Hair follicular keratinocyte (primary cell): ENCODE measurements around the gene USE1. TPM values are rescaled to one million over a fixed set of nuclear protein-coding genes. Genes with fewer than 3 reads are reported as not detected.

Source experiments
- total RNA-seq: library from RNA; depleted of rRNA; stranded (reverse); fragments of >200 nt; gene quantifications from 2 replicates; pipeline ENCODE4 v1.2.3, GENCODE V29; 2015

USE1 gene, protein sequence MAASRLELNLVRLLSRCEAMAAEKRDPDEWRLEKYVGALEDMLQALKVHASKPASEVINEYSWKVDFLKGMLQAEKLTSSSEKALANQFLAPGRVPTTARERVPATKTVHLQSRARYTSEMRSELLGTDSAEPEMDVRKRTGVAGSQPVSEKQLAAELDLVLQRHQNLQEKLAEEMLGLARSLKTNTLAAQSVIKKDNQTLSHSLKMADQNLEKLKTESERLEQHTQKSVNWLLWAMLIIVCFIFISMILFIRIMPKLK
- total RNA-seq: 16.8 and 19.1 TPM in 2 replicates

DNA sequence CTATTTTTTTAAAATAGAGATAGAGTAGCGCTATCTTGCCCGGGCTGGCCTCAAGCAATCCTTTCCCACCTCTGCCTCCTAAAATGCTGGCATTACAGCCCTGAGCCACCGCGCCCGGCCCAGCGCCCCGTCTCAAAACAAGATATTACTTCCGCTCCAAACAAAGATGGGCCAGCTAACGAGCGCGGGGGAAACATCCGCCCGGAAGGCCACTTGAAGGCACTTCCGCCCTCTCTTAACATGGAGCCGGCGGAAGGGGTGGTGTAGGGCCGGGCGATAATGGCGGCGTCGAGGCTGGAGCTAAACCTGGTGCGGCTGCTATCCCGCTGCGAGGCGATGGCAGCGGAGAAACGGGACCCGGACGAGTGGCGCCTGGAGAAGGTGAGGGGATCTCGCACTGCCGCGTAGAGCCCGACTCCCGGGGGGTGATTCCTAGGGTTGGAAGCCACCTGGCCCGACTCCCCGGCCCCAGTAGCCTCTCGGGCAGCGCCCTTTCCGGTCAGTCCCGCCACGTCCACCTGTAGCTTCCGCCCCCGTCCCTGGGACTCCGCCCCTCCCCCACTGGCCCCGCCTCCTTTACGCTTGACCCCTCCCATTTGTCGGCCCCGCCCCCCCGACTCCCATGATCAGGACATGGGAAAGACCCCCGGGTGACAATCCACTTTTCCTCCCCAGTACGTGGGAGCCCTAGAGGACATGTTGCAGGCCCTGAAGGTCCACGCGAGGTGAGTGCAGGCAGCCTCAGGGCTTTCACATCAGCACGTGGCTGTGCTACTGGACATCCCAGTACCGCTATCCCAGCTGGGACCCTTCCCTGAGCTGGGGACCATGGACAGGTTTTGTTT lies at the start of gene USE1:
USE1 (plus strand) TSS at position 231 of the 845 bp plus-strand sequence; CDS start at position 280, 49 bp downstream.

DNA sequence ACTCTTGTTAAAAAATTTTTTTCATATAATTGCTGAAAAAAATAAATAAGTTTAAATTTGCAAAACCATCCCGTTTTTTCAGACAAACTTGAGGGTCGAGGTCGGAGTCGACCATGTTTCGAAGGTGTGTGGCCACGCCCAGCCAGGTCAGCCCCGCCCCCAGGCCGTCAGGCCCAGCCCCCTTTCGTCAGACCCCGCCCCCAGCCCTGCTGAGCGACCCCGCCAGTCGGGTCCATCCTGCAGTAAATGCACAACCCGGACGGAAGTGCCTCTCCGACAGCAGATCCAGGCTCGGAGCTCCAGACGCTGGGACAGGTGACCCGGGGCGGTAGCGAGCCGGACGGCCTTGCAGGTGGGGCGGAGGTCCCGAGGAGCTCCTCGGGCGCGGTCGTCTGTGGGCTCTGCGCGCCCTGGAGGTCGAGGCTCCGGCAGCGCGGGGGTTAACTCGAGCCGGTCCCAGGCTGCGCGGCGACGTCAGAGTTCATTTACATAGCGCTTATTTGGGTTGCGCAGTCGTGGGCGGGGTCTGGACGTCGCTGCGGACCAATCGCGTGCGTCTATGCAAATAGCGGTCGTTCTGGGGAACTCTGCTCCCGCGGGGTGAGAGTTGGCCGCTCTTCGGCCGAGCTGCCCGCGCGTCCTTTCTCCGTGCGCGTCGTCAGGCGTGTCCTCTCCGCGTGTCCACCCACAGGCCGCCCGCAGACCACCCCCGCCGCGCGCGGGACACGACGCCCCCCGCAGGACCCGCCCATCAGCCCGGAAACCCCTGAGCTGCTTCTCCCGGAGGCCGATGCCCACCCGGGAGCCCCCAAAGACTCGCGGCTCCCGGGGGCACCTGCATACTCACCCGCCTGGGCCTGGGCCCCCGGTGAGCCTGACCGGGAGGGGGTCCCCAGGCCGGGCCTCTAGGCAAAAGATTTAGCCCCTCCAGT lies 11.1 kb downstream of the USE1 start, which contains the start of gene OCEL1:
OCEL1 (plus strand) TSS at position 225 of the 932 bp plus-strand sequence; CDS start at position 247, 22 bp downstream.

DNA sequence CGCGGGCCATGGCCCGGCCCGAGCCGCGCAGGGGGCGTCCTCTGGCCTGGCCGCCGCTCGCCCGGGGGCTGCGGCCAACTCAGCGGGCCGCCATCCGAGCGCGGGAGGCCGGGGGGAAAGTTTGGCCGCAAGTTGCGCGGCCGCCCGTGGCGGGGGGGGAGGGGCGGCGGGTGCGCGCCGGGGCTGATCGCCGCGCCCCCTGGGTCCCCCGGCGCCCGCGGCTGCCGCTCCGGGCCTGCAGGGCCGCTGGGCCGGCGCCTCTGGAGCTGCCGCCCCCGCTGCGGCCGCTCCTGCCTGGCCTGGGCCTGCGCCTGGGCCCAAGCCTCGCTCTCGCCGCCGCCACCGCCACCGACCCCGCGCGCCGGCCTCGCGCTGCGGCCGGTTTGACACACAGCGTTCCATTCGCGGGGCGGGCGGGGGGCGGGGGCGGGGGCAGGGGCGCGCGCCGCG lies 30.4 kb downstream of the USE1 start, which contains the start of gene NR2F6:
NR2F6 (minus strand) TSS at position 385 of the 450 bp plus-strand sequence. CDS start 699 bp downstream, outside the sequence.

DNA sequence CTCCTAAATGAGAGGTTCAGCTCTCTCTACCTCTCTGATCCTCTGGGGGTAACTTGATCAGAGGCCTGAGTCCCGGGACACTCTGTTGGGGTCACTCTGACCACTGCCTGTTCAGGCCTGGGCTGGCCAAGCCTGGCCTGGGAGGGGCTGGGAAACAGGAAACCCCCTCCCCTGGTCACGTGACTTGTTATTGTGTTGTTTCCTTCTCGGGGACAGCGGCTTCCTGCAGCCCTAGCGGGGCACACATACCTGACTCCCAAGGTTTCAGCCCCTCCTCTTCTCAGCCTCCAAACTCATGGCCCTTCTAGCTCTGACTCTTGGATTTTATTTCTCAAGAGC lies 49.5 kb downstream of the USE1 start, which contains the start of gene USHBP1:
USHBP1 (minus strand) TSS at position 105 of the 339 bp plus-strand sequence. CDS start 446 bp downstream, outside the sequence.

DNA sequence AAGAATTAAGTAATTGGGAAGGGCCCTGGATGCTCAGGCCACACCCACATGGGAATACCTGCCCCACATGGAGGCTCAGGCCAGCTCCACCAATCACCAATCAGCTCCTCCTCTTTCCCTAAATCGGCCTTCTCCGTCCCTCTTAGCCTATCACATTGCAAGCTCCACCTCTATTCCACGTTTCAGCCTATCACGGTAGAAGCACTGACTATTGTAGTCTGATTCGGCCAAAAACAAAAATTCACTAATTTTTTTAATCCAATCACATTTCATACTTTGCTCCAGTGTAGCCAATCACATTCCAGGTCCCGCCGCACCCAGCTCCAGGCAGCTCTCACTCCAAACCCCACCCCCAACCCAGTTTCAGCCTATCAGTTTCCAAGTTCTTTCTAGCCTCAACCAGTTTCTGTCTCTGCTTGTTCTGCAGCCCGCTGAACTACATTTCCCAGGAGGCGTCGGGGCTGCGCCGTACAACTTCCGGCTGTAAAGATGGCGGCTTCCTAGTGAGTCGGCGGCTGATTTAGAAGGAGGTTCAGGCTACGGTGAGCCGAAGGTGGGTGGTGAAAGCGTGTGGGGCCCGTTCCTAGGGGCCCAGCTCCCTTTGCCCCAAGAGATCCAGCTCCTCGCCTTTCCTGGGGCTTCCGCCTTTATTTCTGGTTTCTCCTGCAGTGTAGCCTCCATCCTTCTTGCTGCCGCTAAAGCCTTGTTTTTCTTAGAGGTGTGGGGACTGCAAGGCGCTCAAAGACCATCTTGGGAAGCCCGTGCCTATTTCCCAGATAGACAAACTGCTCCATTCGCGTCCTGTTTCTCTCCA lies 52.0 kb downstream of the USE1 start, which contains the start of gene BABAM1:
BABAM1 (plus strand) TSS at position 469 of the 814 bp plus-strand sequence. CDS start 1,364 bp downstream, outside the sequence.

Other genes starting within 250 kb of the USE1 start
- gene CPAMD8, start 188.5 kb upstream of the USE1 start, total RNA-seq: 2.1 and 3.7 TPM in 2 replicates
- gene HAUS8, start 139.9 kb upstream of the USE1 start, total RNA-seq: 3.1 and 17.7 TPM in 2 replicates
- gene MYO9B, start 139.6 kb upstream of the USE1 start, total RNA-seq: 33.0 and 33.1 TPM in 2 replicates
- gene OCEL1, start 10.9 kb downstream of the USE1 start, total RNA-seq: 2.8 and 5.5 TPM in 2 replicates
- 77.4 and 94.2 TPM in 2 replicates for gene NR2F6, start 30.6 kb downstream of the USE1 start, total RNA-seq
- gene USHBP1, start 49.4 kb downstream of the USE1 start, total RNA-seq: not detected in 2 replicates
- gene BABAM1, start 52.1 kb downstream of the USE1 start, total RNA-seq: 62.6 and 101 TPM in 2 replicates
- 0.62 and 0.76 TPM in 2 replicates for gene ANKLE1, start 66.5 kb downstream of the USE1 start, total RNA-seq
- 19.6 and 20.1 TPM in 2 replicates for gene ABHD8, start 88.1 kb downstream of the USE1 start, total RNA-seq
- gene MRPL34, start 90.5 kb downstream of the USE1 start, total RNA-seq: 46.9 and 81.8 TPM in 2 replicates
- gene DDA1, start 94.2 kb downstream of the USE1 start, total RNA-seq: 17.1 and 31.0 TPM in 2 replicates
- gene ANO8, start 119.5 kb downstream of the USE1 start, total RNA-seq: 1.3 and 3.9 TPM in 2 replicates
- 22.2 and 32.7 TPM in 2 replicates for gene GTPBP3, start 122.2 kb downstream of the USE1 start, total RNA-seq
- not detected in 2 replicates for gene PLVAP, start 162.0 kb downstream of the USE1 start, total RNA-seq
- gene CCDC194, start 178.8 kb downstream of the USE1 start, total RNA-seq: not detected in 2 replicates
- 0.08 and 0.47 TPM in 2 replicates for gene BST2, start 190.3 kb downstream of the USE1 start, total RNA-seq
- gene MVB12A, start 204.7 kb downstream of the USE1 start, total RNA-seq: 62.6 and 85.3 TPM in 2 replicates
- gene TMEM221, start 233.3 kb downstream of the USE1 start, total RNA-seq: not detected in 2 replicates
- gene NXNL1, start 245.6 kb downstream of the USE1 start, total RNA-seq: not detected in 2 replicates